Neural crest cell (in vitro differentiated cells): ENCODE results near the gene MIEF1. TPM values are rescaled to one million over a fixed set of nuclear protein-coding genes. Genes with fewer than 3 reads are reported as not detected.

Source experiments
- DNase-seq: peaks from one replicate; pipeline ENCODE4 v3.0.0; 2021; ENCODE audit warnings: low read depth, mixed read lengths, low spot score
- H3K27ac Mint-ChIP-seq: one replicate; pipeline ENCODE4 v1.8.0; 2021; ENCODE audit warnings: mild to moderate bottlenecking, mixed read lengths; ENCODE audit not compliant: unreplicated experiment
- H3K27me3 Mint-ChIP-seq: 2 replicates; pipeline ENCODE4 v1.8.0; 2021; ENCODE audit warnings: low read depth, mild to moderate bottlenecking, mixed read lengths
- H3K36me3 Mint-ChIP-seq: 2 replicates; pipeline ENCODE4 v1.8.0; 2021; ENCODE audit warnings: low read depth, mild to moderate bottlenecking, mixed read lengths
- H3K4me1 Mint-ChIP-seq: 2 replicates; pipeline ENCODE4 v1.8.0; 2021; ENCODE audit warnings: mixed read lengths
- H3K4me3 Mint-ChIP-seq: one replicate; pipeline ENCODE4 v1.8.0; 2021; ENCODE audit warnings: mild to moderate bottlenecking, mixed read lengths
- H3K9me3 Mint-ChIP-seq: 2 replicates; pipeline ENCODE4 v1.8.0; 2021; ENCODE audit warnings: mixed read lengths
- total RNA-seq: library from RNA; stranded (reverse); gene quantifications from 2 replicates; pipeline ENCODE4 v1.2.1, GENCODE V29; 2021
- TF ChIP-seq, protein P1 (sequence below): fragments of 200-600 bp; sonication (generic); conservative IDR thresholded peaks from 2 replicates; pipeline ENCODE4 v1.5.0; 2021; ENCODE audit warnings: antibody characterized with exemption, mild to moderate bottlenecking

MIEF1 gene
- total RNA-seq, 1 donor from 2014 or later, result 45.0 TPM

- Mint-ChIP-seq H3K27ac (no peak overlapping the region), H3K27me3 (no peaks in the 10 kb centered on the region), H3K36me3 (peaks cover 4% of the 10 kb centered on the region), H3K4me1 (peaks cover 6% of the 10 kb centered on the region), H3K9me3 (no peaks in the 10 kb centered on the region), H3K4me3 (no peak overlapping the region)
- no peak for DNase-seq
- TF ChIP-seq, protein P1, sequence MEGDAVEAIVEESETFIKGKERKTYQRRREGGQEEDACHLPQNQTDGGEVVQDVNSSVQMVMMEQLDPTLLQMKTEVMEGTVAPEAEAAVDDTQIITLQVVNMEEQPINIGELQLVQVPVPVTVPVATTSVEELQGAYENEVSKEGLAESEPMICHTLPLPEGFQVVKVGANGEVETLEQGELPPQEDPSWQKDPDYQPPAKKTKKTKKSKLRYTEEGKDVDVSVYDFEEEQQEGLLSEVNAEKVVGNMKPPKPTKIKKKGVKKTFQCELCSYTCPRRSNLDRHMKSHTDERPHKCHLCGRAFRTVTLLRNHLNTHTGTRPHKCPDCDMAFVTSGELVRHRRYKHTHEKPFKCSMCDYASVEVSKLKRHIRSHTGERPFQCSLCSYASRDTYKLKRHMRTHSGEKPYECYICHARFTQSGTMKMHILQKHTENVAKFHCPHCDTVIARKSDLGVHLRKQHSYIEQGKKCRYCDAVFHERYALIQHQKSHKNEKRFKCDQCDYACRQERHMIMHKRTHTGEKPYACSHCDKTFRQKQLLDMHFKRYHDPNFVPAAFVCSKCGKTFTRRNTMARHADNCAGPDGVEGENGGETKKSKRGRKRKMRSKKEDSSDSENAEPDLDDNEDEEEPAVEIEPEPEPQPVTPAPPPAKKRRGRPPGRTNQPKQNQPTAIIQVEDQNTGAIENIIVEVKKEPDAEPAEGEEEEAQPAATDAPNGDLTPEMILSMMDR, result no peak
Measured at GRCh38 chr22:39488563-39489083, 13.5 kb upstream of the MIEF1 start.

- TF ChIP-seq, protein P1, result no peak
- Mint-ChIP-seq H3K4me3 (no peak overlapping the region), H3K27ac (no peak overlapping the region), H3K36me3 (peaks cover 4% of the 10 kb centered on the region), H3K27me3 (no peaks in the 10 kb centered on the region), H3K9me3 (no peaks in the 10 kb centered on the region), H3K4me1 (peaks cover 6% of the 10 kb centered on the region)
- no peak for DNase-seq
Measured at GRCh38 chr22:39489094-39490068, 12.7 kb upstream of the MIEF1 start.

DNA sequence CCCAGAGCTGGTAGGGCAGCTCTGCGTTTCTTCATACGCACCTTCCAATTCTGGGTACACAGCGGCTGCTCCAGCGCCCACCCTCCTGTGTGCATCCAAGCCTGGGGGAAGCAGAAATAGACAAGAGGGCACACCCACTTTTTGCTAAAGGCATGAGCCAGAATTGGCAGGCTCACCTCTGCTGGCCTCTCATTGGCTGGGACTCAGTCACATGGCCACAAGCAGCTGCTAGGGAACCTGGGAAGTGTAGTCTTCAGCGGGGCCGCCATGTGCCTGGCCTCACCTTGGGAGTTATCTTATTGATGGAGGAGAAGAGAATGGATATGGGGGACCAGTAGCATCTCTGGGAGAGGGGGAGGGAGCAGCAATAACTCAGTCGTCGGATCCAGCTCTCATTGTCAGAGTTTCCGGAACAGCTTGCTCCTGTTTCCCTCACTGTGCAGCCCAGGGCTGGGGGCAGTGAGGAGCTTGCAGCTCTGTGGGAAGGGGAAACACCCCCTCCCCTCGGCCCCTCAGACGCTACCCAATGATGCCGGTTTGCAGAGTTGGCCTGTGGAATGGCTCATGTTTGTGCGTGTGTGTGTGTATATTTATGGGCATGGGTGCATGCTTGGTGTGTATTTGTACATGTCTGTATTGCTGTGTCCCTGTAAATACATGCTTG, 11.8 kb upstream of the MIEF1 start:
- TF ChIP-seq, protein P1, result no peak
- Mint-ChIP-seq H3K27me3 (no peaks in the 10 kb centered on the region), H3K4me3 (peak overlapping the region; percentile 9), H3K27ac (peak overlapping the region; percentile 1), H3K4me1 (peaks cover 6% of the 10 kb centered on the region), H3K9me3 (no peaks in the 10 kb centered on the region), H3K36me3 (peaks cover 4% of the 10 kb centered on the region)
- DNase-seq, result peak; percentile 47

GRCh38 chr22:39490966-39491680, 11.0 kb upstream of the MIEF1 start:
- no peak overlapping the region for H3K4me3 Mint-ChIP-seq
- H3K9me3 Mint-ChIP-seq, result no peaks in the 10 kb centered on the region
- H3K36me3 Mint-ChIP-seq, result peaks cover 4% of the 10 kb centered on the region
- no peak for DNase-seq
- peaks cover 7% of the 10 kb centered on the region for H3K4me1 Mint-ChIP-seq
- H3K27me3 Mint-ChIP-seq, result no peaks in the 10 kb centered on the region
- H3K27ac Mint-ChIP-seq, result no peak overlapping the region
- TF ChIP-seq, protein P1, result no peak

DNA sequence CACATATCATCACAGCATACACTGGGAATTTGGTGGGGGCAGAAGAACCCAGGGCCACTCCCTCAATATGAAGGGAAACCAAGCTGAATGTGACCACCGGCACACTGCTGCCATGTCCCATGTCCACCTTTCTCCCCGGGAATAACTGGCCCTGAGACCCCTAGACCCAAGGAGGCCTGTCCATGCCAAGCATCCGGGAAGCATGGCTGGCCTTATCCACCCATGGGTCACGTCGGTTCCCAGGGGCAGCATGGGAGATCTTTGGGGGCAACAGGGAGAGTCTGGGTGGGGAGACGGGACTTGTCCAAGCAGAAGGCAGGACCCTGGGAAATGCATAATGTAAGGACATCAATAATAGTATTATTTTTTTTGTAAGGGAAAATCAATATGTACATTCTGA, 10.4 kb upstream of the MIEF1 start:
- no peak for DNase-seq
- Mint-ChIP-seq H3K4me3 (no peak overlapping the region), H3K9me3 (no peaks in the 10 kb centered on the region), H3K4me1 (peaks cover 12% of the 10 kb centered on the region), H3K36me3 (peaks cover 4% of the 10 kb centered on the region), H3K27ac (no peak overlapping the region), H3K27me3 (no peaks in the 10 kb centered on the region)
- TF ChIP-seq, protein P1, result no peak
